Activated naive CD8-positive, alpha-beta T cell (primary cell): ENCODE data around the gene AHNAK.
"Not testable (repeated sequence)": the region's sequence is repeated elsewhere in the genome, so short reads cannot be mapped to it uniquely, and the experiment has no call there.

ENCODE experiments used
- H3K27ac Mint-ChIP-seq: one replicate; pipeline ENCODE4 v1.8.0; 2021; ENCODE audit warnings: mixed read lengths
- H3K27me3 Mint-ChIP-seq: one replicate; pipeline ENCODE4 v1.8.0; 2021; ENCODE audit warnings: mixed read lengths
- H3K36me3 Mint-ChIP-seq: one replicate; pipeline ENCODE4 v1.8.0; 2021; ENCODE audit warnings: mixed read lengths
- H3K4me1 Mint-ChIP-seq: one replicate; pipeline ENCODE4 v1.8.0; 2021; ENCODE audit warnings: low read depth, mixed read lengths
- H3K4me3 Mint-ChIP-seq: one replicate; pipeline ENCODE4 v1.8.0; 2021; ENCODE audit warnings: mild to moderate bottlenecking, mixed read lengths
- H3K9me3 Mint-ChIP-seq: one replicate; pipeline ENCODE4 v1.8.0; 2021; ENCODE audit warnings: low read depth, mixed read lengths

Gene AHNAK

DNA sequence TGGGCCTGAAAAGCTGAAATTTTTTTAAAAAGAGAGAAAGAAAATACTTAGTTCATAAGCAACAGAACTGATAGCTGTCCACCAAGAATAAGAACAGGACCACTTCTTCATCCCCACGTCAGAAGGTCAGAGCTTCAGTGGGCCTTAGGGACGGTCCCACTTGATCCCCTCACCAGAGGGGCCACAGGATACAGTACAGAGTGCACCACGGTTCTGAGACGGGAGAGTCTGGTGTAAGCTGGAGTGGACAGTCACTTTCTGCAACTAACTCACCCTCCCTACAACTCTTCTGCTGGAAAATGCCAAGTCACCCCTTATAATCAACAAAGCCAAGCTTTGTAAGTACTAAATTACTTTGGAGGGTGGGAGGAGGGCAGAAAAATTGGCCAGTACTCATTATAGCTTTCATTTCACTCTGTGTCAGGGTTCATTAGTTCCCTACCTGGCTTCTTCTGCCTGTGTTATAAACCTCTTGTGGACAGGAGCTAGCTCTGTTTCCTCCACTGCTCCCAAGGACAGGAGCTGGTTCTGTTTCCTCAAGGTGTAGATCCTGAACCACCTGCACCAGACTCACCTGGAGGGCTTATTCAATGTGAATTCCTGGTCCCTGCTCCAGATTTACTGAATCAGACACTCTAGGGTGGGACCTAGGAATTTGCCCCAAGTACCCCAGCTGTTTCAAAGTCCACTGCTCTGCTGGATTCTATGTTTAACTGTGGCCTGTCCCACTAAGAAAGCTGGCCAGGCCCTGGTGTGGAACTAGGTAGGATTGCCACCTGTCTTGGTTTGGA lies 88.2 kb downstream of the AHNAK start:
- Mint-ChIP-seq H3K27ac (no peak overlapping the region), H3K4me1 (no peaks in the 10 kb centered on the region), H3K27me3 (no peaks in the 10 kb centered on the region), H3K36me3 (no peaks in the 10 kb centered on the region), H3K9me3 (no peaks in the 10 kb centered on the region), H3K4me3 (no peak overlapping the region)

DNA sequence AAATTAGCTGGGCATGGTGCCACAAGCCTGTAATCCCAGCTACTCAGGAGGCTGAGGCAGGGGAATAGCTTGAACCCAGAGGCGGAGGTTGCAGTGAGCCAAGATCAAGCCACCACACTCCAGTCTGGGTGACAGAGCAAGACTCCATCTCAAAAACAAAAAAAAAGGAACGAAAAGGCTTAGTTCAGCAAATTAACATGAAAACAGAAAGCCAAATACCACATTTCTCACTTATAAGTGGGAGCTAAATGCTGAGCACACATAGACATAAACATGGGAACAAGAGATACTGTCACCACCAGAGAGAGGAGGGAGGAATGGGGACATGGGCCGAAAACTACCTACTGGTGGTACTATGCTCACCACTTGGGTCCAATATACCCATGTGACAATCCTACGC lies 89.1 kb downstream of the AHNAK start:
- Mint-ChIP-seq H3K27ac (no peak overlapping the region), H3K27me3 (no peaks in the 10 kb centered on the region), H3K9me3 (no peaks in the 10 kb centered on the region), H3K4me3 (no peak overlapping the region), H3K36me3 (no peaks in the 10 kb centered on the region), H3K4me1 (no peaks in the 10 kb centered on the region)

DNA sequence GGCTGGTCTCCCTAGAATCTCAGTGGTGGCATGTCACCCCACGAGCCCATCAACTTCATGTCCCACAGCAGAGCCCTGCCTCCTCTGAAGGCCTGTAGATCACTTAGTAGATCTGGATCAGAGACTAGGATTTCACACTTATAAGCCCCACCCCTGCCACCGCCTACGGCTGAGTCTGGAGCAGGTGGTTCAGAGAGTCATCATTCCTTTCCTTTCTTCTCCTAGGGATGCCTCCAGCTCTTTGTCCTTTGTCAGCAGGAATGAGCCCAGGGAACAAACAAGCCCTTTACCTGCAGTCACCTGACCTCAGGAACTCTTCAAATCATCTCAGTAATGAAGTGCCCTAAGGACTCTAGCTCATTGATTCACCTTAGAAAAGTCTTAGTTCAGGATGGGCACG lies 90.0 kb downstream of the AHNAK start:
- H3K36me3 Mint-ChIP-seq = no peaks in the 10 kb centered on the region
- H3K4me3 Mint-ChIP-seq = no peak overlapping the region
- no peak overlapping the region for H3K27ac Mint-ChIP-seq
- no peaks in the 10 kb centered on the region for H3K4me1 Mint-ChIP-seq
- no peaks in the 10 kb centered on the region for H3K27me3 Mint-ChIP-seq
- H3K9me3 Mint-ChIP-seq = no peaks in the 10 kb centered on the region

DNA sequence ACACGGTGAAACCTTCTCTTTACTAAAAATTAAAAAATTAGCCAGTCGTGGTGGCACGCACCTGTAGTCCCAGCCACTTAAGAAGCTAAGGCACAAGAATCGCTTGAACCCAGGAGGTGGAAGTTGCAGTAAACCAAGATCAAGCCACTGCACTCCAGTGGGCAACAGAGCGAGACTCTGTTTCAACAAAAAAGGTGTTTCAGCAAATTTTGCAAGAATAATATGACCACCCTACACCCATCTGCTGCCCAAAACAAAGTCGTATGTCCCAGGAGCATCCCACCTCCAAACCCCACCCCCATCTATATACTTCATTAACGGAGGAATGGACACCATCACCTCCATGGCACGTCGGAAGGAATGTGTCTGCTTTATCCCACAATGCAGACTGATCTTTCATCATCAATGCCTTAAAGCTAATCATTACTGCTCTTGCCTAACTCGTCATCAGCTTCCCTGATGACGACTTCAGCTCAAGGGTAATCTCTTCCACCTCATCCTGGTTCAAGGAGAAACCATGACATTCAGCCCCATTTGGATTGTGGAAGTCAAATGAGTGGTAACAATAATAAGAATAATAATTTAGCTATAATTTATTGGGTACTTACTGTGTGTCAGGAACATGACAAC lies 93.7 kb downstream of the AHNAK start:
- no peak overlapping the region for H3K4me3 Mint-ChIP-seq
- peaks cover 3% of the 10 kb centered on the region for H3K27me3 Mint-ChIP-seq
- H3K9me3 Mint-ChIP-seq = no peaks in the 10 kb centered on the region
- H3K4me1 Mint-ChIP-seq = no peaks in the 10 kb centered on the region
- no peaks in the 10 kb centered on the region for H3K36me3 Mint-ChIP-seq
- H3K27ac Mint-ChIP-seq = no peak overlapping the region

DNA sequence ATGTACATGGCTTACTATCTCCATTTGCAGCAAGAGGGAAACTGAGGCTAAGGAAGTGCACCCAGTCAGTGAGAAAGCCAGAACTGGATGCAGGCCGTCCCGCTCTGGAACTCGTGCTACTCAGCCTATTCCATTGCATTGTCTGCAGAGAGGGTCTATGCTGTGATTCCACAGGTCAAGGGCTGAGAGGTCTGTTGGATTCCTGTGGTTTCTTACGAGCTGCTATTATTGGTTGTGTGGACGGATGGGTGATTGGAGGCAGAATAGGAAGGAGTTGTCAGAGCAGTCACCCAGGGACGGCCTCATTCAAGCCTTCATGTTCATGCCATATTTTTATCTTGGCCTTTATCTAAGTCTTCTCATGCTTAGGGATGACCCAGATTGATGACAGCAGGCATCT lies 94.3 kb downstream of the AHNAK start:
- H3K9me3 Mint-ChIP-seq = no peaks in the 10 kb centered on the region
- no peaks in the 10 kb centered on the region for H3K36me3 Mint-ChIP-seq
- no peak overlapping the region for H3K4me3 Mint-ChIP-seq
- H3K4me1 Mint-ChIP-seq = no peaks in the 10 kb centered on the region
- H3K27ac Mint-ChIP-seq = no peak overlapping the region
- peaks cover 8% of the 10 kb centered on the region for H3K27me3 Mint-ChIP-seq

DNA sequence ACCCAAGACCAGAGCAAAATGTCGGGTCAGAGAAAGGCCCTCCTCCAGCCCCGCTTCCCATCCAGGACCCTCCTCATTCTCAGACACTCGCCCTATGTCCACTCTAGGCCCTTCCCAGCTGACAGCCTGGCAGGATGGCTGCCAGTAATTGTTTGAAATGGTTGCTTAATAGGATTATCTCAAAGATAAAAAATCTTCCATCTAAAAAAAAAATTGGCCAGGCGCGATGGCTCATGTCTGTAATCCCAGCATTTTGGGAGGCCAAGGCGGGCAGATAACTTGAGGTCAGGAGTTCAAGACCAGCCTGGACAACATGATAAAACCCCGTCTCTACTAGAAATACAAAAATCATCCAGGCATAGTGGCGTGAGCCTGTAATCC lies 95.4 kb downstream of the AHNAK start:
- no peaks in the 10 kb centered on the region for H3K4me1 Mint-ChIP-seq
- H3K27ac Mint-ChIP-seq = no peak overlapping the region
- H3K27me3 Mint-ChIP-seq = peaks cover 14% of the 10 kb centered on the region
- no peaks in the 10 kb centered on the region for H3K36me3 Mint-ChIP-seq
- H3K9me3 Mint-ChIP-seq = no peaks in the 10 kb centered on the region
- H3K4me3 Mint-ChIP-seq = no peak overlapping the region

DNA sequence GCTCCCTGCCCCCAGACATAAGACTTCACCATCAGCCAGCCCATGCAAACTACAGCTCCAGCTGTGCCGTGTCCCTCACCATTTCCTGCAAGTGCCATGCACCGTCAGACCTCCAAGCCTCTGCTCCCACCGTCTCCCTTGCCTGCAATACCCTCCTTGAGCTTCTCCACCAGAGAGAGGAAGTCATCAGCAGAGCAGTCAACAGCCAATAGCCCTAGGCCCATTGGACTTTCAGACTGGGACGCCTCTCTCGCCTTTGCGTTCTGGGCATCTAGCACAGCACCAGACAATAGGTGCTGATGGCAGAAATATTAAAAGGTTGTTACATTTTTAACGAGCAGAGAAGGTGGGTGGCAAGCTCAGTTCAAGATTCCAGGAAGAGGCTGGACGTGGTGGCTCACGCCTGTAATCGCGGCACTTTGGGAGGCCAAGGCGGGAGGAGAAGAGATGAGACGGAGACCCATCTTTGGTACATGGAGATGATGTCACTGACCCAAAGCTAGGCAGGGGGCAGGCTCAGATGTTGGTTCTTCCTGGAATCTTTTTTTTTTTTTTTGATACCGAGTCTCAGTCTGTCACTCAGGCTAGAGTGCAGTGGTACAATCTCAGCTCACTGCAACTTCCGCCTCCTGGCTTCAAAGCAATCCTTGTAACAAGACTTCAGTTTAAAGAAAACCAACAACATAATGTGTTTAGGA lies 95.9 kb downstream of the AHNAK start:
- no peaks in the 10 kb centered on the region for H3K4me1 Mint-ChIP-seq
- no peaks in the 10 kb centered on the region for H3K9me3 Mint-ChIP-seq
- H3K36me3 Mint-ChIP-seq = no peaks in the 10 kb centered on the region
- no peak overlapping the region for H3K27ac Mint-ChIP-seq
- H3K27me3 Mint-ChIP-seq = peaks cover 14% of the 10 kb centered on the region
- no peak overlapping the region for H3K4me3 Mint-ChIP-seq

DNA sequence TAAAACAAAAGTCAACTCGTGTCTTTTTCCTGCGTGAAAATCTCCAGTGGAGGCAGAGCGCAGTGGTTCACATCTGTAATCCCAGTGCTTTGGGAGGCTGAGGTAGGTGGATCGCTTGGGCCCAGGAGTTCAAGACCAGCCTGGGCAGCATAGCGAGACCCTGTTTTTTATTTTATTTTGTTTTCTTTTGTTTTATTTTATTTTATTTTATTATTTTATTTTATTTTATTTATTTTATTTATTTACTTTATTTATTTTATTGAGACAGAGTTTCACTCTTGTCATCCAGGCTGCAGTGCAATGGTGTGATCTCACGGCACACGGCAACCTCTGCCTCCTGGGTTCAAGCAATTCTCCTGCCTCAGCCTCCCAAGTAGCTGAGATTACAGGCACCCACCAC lies 96.7 kb downstream of the AHNAK start:
- H3K36me3 Mint-ChIP-seq, H3K27ac Mint-ChIP-seq, H3K4me1 Mint-ChIP-seq, H3K9me3 Mint-ChIP-seq, H3K4me3 Mint-ChIP-seq: not testable (repeated sequence)
- peaks cover 14% of the 10 kb centered on the region for H3K27me3 Mint-ChIP-seq

DNA sequence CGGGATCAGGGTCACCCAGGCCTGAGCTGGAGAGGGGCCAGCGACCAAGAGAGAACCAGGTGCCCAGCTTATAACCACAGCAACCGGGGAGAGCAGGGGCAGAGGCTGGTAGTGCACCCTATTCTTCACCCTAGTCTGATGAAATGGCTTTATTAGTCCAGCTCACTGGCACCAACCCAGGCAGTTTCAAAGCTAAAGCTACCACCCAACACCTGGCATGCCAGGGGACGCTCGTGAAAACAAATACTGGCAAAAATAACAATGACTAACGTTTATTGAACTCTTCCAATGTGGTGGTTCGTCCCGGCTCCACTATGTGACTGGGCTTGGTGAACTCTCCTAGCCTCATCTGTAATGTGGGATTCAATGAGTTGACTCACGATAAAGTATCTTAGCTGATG lies 97.2 kb downstream of the AHNAK start:
- Mint-ChIP-seq H3K27me3 (peaks cover 15% of the 10 kb centered on the region), H3K4me1 (peaks cover 5% of the 10 kb centered on the region), H3K36me3 (no peaks in the 10 kb centered on the region), H3K9me3 (no peaks in the 10 kb centered on the region), H3K4me3 (no peak overlapping the region), H3K27ac (no peak overlapping the region)

DNA sequence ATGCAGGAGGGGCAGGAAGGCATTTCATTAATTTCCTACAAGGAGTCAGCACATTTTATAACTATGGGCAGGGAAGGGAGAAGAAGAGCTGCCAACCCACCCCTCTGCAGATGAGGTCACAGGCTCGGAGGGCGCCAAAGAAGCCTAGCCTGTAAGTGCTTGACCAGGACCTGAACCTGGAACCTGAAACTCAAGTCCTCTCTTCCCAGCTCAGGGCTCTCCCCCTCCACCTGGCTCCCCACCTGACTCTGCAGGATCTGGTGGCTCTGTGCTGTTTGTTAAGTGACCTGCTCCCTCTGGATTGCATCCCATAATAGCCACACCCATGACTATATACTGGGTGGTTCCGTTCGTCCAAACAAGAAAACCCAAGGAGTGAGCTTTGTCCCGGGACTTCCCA lies 100.5 kb downstream of the AHNAK start:
- Mint-ChIP-seq H3K4me1 (peaks cover 9% of the 10 kb centered on the region), H3K27me3 (peaks cover 16% of the 10 kb centered on the region), H3K4me3 (no peak overlapping the region), H3K36me3 (no peaks in the 10 kb centered on the region), H3K9me3 (no peaks in the 10 kb centered on the region), H3K27ac (no peak overlapping the region)

DNA sequence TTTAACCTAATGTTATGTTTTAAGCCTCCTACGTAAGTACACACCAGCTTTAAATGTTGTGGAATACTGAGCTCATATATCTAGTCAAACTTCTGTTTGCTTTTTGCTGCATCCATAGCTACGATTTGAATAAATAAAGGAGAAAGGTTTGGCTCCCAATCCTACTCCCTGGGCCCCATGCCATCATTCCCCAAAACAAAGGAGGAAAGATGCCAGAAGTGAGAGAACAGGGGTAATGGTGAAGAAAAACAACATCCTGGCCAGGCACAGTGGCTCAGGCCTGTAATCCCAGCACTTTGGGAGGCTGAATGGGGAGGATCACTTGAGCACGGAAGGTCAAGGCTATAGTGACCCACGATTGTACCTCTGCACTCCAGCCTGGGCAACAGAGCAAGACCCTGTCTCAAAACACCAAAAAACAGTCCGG lies 101.3 kb downstream of the AHNAK start:
- H3K4me3 Mint-ChIP-seq = no peak overlapping the region

DNA sequence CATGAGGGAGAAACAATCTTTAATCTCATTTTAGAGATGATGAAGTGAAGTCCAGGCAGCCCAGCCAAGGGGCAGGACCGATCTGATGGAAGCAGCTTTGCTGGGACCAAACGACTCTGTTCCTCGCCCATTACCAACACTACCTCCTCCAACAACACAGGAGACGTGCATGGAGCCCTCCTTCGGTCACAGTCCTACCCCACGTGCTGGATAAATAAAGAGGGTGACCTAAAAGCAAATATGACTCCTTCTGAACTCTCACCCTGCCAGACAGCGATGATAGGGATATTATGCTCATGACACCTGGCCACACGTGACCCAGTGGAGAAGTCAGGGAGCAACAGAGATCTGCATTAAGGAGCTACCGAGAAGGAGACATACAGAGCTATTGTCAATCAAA lies 101.8 kb downstream of the AHNAK start:
- Mint-ChIP-seq H3K9me3 (no peaks in the 10 kb centered on the region), H3K27me3 (peaks cover 16% of the 10 kb centered on the region), H3K4me3 (peak overlapping the region; percentile 72), H3K27ac (no peak overlapping the region), H3K36me3 (no peaks in the 10 kb centered on the region), H3K4me1 (peaks cover 9% of the 10 kb centered on the region)

More for the DNA sequence above, 101.3 kb downstream of the AHNAK start:
- no peaks in the 10 kb centered on the region for H3K9me3 Mint-ChIP-seq
- no peaks in the 10 kb centered on the region for H3K36me3 Mint-ChIP-seq
- H3K4me1 Mint-ChIP-seq = peaks cover 9% of the 10 kb centered on the region
- H3K27me3 Mint-ChIP-seq = peaks cover 16% of the 10 kb centered on the region
- H3K27ac Mint-ChIP-seq = no peak overlapping the region

DNA sequence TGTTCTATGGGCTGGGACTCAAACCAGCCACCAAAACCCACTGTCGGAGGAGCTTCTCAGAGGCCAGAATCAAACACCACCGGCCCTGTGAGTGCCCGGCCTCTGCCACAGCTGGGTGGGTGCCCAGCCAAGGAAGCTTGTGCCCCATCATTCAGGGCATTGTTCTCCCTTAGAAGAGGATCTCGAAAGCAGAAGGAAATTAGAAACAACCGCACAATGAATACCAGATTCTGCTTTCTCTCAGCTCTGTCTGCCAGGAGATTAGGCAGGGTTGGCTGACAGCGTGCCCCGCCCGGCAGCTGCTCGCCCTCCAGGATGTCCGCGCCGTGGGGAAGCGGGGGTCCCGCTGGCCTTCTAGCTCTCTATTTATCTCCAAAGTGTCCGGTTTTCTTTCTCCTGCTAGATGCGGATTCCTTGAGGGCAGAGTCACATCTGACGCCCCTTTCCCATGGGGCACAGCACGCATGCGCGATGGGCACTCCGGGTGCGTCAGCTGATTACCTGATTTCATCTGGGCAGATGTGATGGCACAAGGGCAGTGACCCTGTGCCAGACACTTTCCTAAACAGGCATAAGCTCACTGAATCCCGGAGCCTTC lies 102.3 kb downstream of the AHNAK start:
- Mint-ChIP-seq H3K27ac (no peak overlapping the region), H3K36me3 (no peaks in the 10 kb centered on the region)

DNA sequence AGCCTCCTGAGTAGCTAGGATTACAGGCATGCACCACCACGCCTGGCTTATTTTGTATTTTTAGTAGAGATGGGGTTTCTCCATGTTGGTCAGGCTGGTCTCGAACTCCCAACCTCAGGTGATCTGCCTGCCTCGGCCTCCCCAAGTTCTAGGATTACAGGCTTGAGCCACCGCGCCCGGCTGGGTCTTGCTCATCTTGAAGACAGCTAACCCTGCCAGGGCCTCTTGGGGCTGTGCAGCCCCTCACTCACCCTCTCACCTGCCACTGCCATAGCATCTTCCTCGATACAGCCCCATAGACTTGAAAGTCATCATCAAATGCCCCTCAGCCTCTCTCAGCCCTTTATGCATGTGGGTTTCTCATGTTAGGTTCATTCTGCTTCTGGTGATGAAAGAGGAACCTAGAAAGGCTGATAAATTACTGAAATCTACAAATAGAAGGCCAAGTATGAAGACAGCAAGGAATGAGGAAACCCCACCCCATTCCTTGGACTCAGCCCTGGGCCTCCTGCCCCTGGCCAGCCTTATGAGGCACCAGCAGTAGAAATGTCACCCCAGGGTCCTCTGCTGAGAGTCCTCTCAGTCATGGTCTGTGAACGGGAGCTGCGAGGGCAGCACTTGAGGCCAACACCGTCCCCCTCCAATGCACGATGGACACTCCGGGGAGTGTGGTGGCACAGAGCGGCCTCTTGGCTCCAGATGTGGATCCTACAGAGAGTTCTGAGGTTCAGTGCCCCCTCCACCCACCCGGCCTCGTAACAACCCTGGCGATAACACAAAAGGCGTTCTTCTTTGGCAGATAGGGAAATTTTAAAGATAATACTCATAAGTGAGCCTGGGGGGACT lies 103.0 kb downstream of the AHNAK start:
- no peak overlapping the region for H3K27ac Mint-ChIP-seq
- H3K36me3 Mint-ChIP-seq = no peaks in the 10 kb centered on the region
- H3K9me3 Mint-ChIP-seq = no peaks in the 10 kb centered on the region
- H3K4me3 Mint-ChIP-seq = peak overlapping the region; percentile 72
- peaks cover 16% of the 10 kb centered on the region for H3K27me3 Mint-ChIP-seq
- H3K4me1 Mint-ChIP-seq = peaks cover 9% of the 10 kb centered on the region

More for the DNA sequence above, 102.3 kb downstream of the AHNAK start:
- Mint-ChIP-seq H3K4me1 (peaks cover 9% of the 10 kb centered on the region), H3K4me3 (peak overlapping the region; percentile 72), H3K27me3 (peaks cover 16% of the 10 kb centered on the region), H3K9me3 (no peaks in the 10 kb centered on the region)
